Stimulated activated CD4-positive, alpha-beta T cell treated with anti-CD3 and anti-CD28 coated beads, Interleukin-15, amount 100 ng/mL, for 1 hour (primary cell): Measurements from ENCODE around the gene LRP1B.

ENCODE experiments used
- DNase-seq, 2 donors: peaks; one replicate each; pipeline ENCODE4 v3.0.0-alpha.2; 2020; ENCODE audit warnings: low read depth in 1 of 2, low spot score in 1 of 2

The LRP1B gene

GRCh38 chr2:141331127-141331526, 799.7 kb downstream of the LRP1B start:
- DNase-seq: no peak

- DNase-seq: no peak
These were observed 800.9 kb downstream of the LRP1B start for GRCh38 chr2:141329964-141330363.

DNA sequence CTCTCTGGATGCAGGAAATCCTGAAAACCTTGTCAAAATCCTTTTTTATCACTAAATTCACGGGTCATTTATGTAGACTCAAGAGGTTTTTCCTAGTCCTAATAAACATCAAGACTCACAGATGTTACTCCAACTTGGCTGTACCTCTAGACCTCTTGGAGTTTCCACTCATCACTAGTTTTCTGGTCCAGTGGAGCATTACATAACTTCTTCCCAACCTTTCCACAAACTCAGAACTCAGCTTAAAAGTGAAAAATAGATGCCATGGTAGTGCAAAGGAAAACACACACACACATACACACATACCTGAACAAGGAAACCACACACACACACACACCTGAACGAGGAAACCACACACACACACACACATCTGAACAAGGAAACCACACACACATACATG, 807.2 kb downstream of the LRP1B start:
- DNase-seq: no peak

DNA sequence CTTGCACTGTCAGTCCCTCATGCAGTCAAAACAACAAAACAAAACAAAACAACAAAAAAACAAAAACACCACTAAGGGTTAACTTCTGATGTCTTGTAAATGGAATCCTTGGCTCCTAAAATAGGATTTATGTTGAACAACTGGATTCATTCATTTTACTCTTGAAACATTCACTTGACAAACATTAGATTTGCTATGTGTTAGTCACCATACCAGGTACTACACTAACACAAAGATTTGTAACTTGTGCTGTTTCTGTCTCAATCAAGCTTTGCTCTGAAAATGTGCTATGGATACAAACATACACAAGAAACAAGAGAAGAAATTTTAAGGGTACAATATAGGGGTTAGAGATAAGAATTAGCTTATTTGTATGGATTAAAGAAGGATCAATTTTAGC, 812.8 kb downstream of the LRP1B start:
- no peak for DNase-seq

DNA sequence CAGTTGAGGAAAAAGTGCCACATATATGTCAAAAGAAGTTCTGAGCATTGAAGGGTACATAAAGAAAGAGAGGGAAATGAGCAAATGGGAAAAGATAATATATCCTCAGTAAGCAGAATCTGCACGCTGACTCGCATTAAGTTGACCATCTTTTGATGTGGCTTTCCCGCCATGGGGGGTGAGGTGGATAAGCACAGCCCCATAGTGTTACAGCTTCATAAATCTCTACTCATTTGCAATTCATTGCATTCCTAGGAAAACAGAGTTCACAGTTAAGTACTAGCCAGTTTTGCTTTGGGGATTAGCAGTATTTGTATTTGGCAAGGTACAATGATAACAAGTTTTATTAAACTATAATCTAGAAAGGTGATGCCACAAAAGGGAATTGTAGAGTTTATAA, 814.2 kb downstream of the LRP1B start:
- no peak for DNase-seq

DNA sequence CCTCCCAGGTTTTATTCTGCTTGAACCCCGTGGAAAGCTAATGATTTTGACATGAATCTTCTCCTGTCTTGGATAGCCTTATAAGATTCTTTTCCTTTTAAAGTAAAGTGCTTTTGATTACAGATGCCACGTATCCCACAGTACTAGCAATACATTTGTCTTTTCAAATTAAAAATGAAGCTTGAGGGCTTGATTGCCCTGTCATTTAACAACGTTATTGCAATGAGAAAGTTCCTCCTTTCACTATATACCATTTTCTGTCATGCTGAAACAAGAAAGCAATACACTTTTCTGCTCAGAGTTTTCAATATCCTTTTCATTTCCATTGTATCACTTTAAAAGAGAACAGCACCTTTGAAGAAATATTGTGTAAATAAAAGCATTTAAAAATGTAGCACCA, 814.7 kb downstream of the LRP1B start:
- no peak for DNase-seq

DNA sequence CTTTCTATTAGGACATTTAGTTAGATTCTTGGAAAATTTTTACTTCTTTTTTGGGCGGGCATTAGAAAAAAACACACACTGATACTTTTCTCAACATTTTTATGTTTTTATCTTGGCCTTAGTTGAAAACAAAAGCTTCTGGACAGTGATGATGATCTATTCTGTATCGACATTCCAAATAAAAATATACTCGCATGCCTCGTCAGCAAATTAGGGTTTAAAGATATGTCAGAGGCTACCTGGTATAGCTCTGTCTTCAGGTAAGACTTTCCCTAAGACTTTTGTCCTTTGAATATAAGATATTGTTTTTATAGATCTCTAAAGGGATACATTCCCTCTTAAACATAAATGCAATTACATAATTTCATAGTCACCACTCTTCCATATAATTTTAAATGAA, 816.8 kb downstream of the LRP1B start:
- DNase-seq: no peak

DNA sequence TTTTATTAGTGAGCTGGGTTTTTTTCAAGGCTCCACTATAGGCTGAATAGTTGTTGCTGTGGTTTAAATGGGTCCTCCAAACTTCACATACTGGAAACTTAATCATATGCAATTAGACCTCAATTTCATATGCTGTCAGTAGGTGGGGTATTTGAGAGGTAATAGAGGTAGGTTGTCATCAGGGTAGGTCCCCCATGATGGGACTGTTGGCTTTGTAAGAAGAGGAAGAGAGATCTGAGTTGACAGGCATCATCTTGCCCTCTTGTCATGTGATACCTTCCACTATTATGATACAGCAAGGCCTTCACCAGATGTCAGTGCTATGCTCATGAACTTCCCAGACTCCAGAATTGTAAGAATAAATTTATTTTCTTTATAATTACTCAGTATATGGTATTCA, 819.4 kb downstream of the LRP1B start:
- DNase-seq: no peak

- no peak for DNase-seq
These were observed 824.4 kb downstream of the LRP1B start for GRCh38 chr2:141306368-141306767.

DNA sequence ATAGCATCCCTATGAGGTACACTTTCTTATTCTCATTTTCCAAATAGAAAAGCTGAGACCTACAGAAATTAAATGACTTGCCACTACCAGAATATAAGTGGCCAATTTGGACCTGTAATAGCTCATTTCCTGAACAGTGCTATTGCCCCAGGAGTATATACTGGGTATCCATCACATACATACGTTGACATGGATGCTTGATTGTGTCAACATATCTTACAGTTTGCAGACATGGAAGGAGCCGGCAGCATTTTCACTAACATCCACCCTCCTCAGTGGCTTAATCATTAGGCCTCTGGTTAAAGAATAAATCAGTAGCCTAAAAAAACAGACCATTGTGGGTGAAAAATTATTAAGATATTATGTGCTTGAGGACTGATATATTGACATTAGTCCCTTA, 829.3 kb downstream of the LRP1B start:
- no peak for DNase-seq

- no peak for DNase-seq
These were observed 850.8 kb downstream of the LRP1B start for GRCh38 chr2:141280037-141280436.

DNA sequence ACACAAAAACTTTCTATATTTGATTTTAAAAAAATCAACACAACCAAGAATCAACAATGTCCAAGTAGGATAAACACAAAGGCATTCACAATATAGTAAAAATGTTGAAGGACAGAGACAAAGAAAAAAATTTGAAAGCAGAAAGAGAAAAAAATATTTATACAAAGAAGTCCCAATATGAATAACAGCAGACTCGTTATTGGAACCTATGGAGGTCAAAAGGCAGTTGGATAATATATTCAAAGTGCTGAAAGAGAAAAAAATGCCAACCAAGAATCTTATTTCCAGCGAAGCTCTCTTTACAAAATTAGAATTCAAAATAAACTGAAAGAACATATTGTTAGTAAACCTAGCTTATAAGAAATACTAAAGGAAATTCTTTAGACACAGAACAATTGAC, 859.5 kb downstream of the LRP1B start:
- DNase-seq: no peak

- DNase-seq: no peak
These were observed 866.0 kb downstream of the LRP1B start for GRCh38 chr2:141264848-141265247.

- DNase-seq: no peak
These were observed 869.9 kb downstream of the LRP1B start for GRCh38 chr2:141260911-141261310.

GRCh38 chr2:141259683-141260082, 871.1 kb downstream of the LRP1B start:
- DNase-seq: no peak

- DNase-seq: no peak
These were observed 888.8 kb downstream of the LRP1B start for GRCh38 chr2:141242008-141242407.

DNA sequence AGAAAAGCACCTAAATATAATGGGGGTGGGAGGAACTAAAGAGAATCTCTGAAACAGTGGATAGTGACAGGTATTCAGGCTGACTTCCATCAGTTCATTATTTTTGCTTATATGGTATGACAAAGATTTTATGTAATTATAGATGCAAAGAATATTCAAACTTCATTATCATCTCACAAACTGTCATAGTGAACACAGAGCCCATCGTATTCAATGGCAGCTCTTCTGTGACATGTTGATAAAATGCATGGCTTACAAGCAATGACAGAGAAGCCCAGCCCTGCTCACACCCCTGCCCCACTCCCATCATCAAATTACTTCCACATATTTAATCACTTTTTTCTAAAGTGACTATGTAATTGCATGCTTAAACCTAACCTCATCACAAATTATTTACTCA, 904.3 kb downstream of the LRP1B start:
- no peak for DNase-seq

DNA sequence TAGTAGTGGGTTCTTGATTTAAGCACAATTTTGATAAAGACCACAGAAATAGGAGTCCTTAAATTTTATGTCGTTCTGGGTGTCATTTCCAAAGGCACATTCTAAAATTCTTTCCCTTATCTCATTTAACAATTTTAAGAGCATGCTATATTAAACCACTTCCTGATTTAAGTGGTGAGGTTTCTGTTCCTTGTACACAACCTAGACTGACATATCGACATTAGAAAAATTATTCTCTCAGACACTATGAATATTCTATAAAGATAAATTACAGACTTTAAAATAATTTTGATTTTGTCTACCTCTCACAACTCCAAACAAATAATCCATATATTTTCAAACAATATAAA, 923.8 kb downstream of the LRP1B start:
- DNase-seq: no peak

- DNase-seq: no peak
These were observed 929.7 kb downstream of the LRP1B start for GRCh38 chr2:141201016-141201565.

- DNase-seq: no peak
These were observed 930.6 kb downstream of the LRP1B start for GRCh38 chr2:141200191-141200590.

- DNase-seq: no peak
These were observed 931.1 kb downstream of the LRP1B start for GRCh38 chr2:141199711-141200110.

DNA sequence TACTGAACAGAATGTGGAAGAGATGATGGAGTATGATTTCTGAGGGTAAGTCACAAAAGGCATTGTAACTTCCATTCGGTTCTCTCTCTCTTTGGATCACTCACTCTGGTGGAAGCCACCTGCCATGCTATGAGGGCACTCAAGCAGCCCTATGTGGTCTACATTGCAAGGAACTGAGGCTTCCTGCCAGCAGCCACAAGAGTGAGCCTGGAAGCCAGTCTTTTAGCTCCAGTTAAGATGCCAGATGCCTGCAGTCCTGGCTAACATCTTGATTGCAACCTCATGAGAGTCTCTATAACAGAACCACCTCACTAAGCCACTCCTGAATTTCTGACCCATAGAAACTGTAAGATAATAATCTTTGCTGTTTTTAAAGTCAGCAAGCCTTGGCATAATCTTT, 935.7 kb downstream of the LRP1B start:
- DNase-seq: no peak

- no peak for DNase-seq
These were observed 943.8 kb downstream of the LRP1B start for GRCh38 chr2:141187075-141187439.

DNA sequence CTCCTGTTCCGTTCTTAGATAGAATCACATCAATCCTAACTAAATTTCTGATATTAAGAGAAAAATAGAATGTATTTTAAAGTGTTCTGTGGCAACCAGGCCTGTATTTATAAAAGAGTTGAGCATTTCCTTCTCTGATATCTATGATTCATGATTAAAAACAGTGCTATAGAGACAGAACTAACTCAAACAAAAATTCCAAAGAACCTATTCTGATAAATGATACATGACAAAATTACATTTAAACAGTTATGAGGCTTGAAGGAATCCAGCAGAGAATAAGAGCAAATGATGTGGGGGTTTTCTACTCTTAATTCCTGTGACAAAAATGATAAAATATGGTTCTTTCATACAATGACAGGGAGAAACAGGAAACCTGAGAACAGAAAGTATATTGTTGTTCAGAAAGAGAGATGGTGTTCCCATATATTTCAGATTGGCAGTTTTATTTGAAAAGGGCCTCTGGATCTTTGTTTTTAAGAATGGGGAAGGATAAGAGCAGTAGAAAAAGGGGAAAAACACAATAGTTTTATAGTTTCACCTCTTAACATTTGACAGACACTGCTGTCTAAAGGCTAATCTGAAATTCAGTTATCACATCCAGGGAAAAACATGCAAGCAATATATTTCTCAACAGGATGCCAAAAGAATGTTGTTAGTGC, 944.3 kb downstream of the LRP1B start:
- DNase-seq: no peak
